GM12865 (cell line): ENCODE data around the gene GULP1.

Source experiments
- DNase-seq: peaks from one replicate; pipeline ENCODE4 v3.0.0; 2010; ENCODE audit warnings: low read depth
- H3K4me3 ChIP-seq: 2 replicates; pipeline ENCODE4 v1.5.1; 2011; ENCODE audit warnings: mild to moderate bottlenecking, low read depth, low read length, control low read depth
- TF ChIP-seq, protein P1 (sequence below): IDR thresholded peaks from 2 replicates; pipeline ENCODE4 v1.5.1; 2011; ENCODE audit warnings: low read length, control low read depth, low read depth, inconsistent platforms; ENCODE audit not compliant: insufficient read depth; ENCODE audit errors: missing control alignments

GULP1 gene

DNA sequence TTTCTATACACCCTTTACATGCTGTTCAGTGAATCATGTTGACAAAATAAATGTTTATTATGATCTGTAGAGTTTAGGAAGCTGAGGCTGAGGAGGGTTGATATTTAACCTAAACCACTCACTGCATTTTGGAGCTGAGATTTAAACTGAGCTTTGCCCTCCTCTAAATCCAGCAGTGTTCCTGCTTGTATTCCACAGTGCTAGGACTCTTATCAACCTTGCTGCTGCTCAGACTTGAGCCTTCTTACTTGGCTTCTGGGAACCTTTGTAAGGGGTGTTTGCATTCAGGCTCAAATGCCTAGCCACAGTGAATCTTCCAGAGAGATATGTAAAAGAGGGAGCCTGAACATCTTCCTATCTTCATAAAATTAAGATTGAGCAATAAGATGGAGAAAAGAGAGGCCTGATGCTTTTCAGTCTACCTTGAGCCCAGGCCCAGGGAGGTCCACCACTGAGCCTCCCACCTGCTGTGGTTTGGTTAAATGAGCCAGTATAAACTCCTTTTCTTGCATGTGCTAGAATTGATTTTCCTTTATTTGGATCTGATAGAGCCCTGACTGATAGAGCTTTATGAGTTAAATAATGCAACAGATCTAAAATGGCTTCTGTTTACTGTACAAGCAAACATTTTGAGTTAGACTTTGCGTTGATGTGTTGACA, 149.7 kb downstream of the GULP1 start:
- TF ChIP-seq, protein P1, sequence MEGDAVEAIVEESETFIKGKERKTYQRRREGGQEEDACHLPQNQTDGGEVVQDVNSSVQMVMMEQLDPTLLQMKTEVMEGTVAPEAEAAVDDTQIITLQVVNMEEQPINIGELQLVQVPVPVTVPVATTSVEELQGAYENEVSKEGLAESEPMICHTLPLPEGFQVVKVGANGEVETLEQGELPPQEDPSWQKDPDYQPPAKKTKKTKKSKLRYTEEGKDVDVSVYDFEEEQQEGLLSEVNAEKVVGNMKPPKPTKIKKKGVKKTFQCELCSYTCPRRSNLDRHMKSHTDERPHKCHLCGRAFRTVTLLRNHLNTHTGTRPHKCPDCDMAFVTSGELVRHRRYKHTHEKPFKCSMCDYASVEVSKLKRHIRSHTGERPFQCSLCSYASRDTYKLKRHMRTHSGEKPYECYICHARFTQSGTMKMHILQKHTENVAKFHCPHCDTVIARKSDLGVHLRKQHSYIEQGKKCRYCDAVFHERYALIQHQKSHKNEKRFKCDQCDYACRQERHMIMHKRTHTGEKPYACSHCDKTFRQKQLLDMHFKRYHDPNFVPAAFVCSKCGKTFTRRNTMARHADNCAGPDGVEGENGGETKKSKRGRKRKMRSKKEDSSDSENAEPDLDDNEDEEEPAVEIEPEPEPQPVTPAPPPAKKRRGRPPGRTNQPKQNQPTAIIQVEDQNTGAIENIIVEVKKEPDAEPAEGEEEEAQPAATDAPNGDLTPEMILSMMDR: no peak
- H3K4me3 ChIP-seq: no peak overlapping the region
- DNase-seq: no peak

DNA sequence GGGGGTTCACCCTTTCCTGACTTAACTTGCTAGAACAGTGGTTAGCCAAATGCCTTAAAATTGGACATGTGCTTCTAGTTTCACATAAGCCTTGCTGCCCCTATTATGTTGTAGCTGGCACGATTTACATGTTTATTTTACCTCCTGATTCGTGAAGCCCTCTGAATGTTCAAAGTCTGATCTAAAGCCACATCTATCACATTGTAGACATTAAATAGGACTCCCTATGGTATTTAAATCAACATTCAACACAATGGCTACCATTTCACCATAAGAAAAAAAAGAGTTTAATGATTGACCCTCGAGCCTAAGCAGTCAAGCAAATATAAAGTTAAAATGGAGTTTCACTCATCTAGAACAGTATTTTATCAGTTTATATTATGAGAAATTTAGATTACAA, 151.5 kb downstream of the GULP1 start:
- TF ChIP-seq, protein P1: no peak
- DNase-seq: no peak
- no peak overlapping the region for H3K4me3 ChIP-seq

DNA sequence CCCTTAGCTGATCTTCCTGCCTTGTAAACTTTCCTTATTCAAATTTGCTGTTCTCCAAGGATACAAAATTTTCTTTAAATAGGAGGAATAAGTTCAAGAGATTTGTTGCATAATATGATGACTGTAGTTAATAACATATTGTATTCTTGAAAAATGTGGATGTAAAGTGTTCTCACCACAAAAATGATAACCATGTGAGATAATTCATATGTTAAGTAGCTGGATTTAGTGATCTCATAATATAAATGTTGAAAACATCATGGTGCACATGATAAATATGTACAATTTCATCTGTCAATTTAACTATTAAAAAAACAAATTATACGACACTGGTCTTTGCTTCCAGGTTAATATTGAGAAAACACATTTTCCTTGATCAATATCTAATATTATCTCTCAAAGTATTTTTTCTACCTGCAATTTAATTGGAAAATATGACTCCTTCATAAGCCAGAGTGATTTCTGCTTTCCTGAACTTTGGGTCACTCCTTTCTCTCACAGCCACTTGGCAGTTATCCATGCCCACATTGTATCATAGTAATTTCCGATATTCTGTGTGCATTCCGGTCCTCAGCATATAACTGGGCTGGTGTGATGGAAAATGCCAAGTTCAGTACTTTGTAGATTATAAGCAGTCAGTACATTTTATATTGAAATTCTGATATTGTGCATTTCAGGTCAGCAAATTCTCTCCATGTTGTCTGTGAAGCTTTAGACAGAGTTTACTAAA, 152.6 kb downstream of the GULP1 start:
- no peak for DNase-seq
- TF ChIP-seq, protein P1: no peak
- H3K4me3 ChIP-seq: no peak overlapping the region

DNA sequence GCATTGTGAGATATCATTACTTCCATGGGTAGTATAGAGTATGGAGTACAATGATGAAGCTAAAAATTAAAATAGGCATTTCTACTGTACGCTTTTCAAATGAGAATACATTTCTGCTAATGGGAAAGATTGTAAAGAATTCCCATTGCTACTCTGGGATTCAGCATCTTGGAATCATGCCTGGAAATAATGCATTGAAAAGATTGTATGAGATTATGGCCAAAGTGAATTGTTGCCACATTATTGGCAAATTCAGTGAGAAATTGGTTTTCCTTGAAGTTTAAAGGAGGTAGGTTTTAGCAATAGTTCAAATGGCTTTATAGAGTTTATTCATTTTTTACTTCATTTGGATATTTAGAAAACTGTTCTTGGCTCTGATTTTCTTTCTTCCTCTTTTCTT, 157.9 kb downstream of the GULP1 start:
- TF ChIP-seq, protein P1: no peak
- no peak overlapping the region for H3K4me3 ChIP-seq
- no peak for DNase-seq

DNA sequence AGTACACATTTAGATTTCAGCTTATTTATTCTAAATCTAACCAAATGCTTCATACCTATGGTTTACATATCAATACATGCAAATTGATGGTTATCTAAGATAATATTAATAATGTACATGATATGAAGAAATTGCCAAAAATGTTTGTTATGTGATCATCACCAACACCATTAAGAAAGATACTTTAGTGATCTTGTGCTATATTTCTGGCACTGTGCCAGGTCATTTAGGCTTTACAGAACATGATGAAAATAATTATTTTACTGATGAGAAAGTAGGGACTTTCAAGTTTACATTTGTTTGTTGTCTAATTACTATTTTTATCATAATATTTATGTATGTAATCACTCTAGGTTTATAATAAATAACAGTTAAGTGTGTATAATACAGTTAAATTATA, 158.3 kb downstream of the GULP1 start:
- DNase-seq: no peak
- H3K4me3 ChIP-seq: no peak overlapping the region
- TF ChIP-seq, protein P1: no peak

DNA sequence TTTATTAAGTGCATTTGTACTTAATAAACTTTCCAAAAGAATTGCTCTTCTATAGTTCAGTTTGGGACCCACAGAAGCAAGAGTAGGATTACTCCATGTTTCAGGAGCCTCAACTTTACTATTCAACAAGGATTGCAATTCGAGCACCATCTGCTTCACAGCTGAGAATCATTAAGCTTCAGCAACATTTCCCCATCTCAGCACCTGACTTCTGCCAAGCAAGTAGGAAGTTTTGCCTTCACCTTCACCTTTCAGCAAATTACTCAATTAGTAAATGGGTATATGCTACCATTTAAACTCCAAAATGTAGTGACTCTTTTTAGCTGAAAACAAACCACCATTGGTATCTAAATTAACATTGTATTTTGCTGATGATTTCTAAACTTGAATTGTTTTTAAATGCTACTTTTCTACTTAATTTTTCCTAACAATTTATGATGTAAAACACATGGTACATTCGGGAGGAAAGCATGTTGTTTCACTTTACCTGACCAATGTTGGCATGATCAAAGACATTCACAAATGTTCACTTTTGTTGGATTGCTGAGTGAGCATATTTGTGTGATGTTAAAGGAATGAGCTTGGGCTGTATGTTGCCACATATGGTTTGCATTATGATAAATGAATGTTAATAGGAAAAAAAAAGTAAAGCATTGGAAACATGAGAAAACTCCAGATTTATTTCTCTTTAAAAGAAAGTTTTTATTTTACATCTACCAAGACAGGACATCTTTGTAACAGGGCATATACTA, 159.2 kb downstream of the GULP1 start:
- DNase-seq: no peak
- H3K4me3 ChIP-seq: no peak overlapping the region
- TF ChIP-seq, protein P1: no peak
